Mesendoderm (in vitro differentiated cells): ENCODE measurements around the gene SRSF1.

ENCODE experiments used
- DNase-seq: peaks from one replicate; pipeline ENCODE4 v3.0.0; 2013
- H2AK5ac ChIP-seq: 2 replicates; pipeline ENCODE4 v1.6.1; 2013; ENCODE audit warnings: low read length, inconsistent platforms
- H2BK120ac ChIP-seq: 2 replicates; pipeline ENCODE4 v1.6.1; 2013; ENCODE audit warnings: low read depth, mild to moderate bottlenecking, low read length, moderate library complexity, mixed read lengths
- H2BK15ac ChIP-seq: replicated peaks from 2 replicates; pipeline ENCODE4 v1.6.1; 2013; ENCODE audit warnings: low read depth, mild to moderate bottlenecking, moderate library complexity
- H2BK5ac ChIP-seq: 2 replicates; pipeline ENCODE4 v1.6.1; 2013; ENCODE audit warnings: low read length, inconsistent platforms
- H3K18ac ChIP-seq: 2 replicates; pipeline ENCODE4 v1.6.1; 2013; ENCODE audit warnings: mild to moderate bottlenecking, low read length, mixed read lengths
- H3K23ac ChIP-seq: one replicate; pipeline ENCODE4 v1.6.1; 2013; ENCODE audit warnings: low read length
- H3K27ac ChIP-seq: 2 replicates; pipeline ENCODE4 v1.5.1; 2013; ENCODE audit warnings: low read depth, mild to moderate bottlenecking, inconsistent platforms, low read length, moderate library complexity
- H3K27me3 ChIP-seq: 2 replicates; pipeline ENCODE4 v1.6.1; 2013; ENCODE audit warnings: low read length, control low read depth, mild to moderate bottlenecking, inconsistent platforms; ENCODE audit not compliant: insufficient read depth, poor library complexity
- H3K36me3 ChIP-seq: 2 replicates; pipeline ENCODE4 v1.6.1; 2013; ENCODE audit warnings: low read length, inconsistent platforms; ENCODE audit not compliant: control insufficient read depth, insufficient read depth
- H3K4ac ChIP-seq: one replicate; pipeline ENCODE4 v1.6.1; 2013; ENCODE audit warnings: low read depth, mild to moderate bottlenecking, low read length, moderate library complexity
- H3K4me1 ChIP-seq: 2 replicates; pipeline ENCODE4 v1.6.1; 2013; ENCODE audit warnings: low read depth, low read length, inconsistent platforms; ENCODE audit not compliant: control insufficient read depth
- H3K4me2 ChIP-seq: 2 replicates; pipeline ENCODE4 v1.6.1; 2013; ENCODE audit warnings: low read length
- H3K4me3 ChIP-seq: 2 replicates; pipeline ENCODE4 v1.5.1; 2013; ENCODE audit warnings: mild to moderate bottlenecking, low read length
- H3K56ac ChIP-seq: one replicate; pipeline ENCODE4 v1.6.1; 2013; ENCODE audit warnings: low read length
- H3K79me1 ChIP-seq: 2 replicates; pipeline ENCODE4 v1.6.1; 2013; ENCODE audit warnings: low read length, inconsistent platforms
- H3K79me2 ChIP-seq: 2 replicates; pipeline ENCODE4 v1.6.1; 2013; ENCODE audit warnings: mild to moderate bottlenecking, low read length; ENCODE audit not compliant: control insufficient read depth, insufficient read depth
- H3K9ac ChIP-seq: 2 replicates; pipeline ENCODE4 v1.6.1; 2013; ENCODE audit warnings: low read length, inconsistent platforms
- H4K5ac ChIP-seq: one replicate; pipeline ENCODE4 v1.6.1; 2013; ENCODE audit warnings: low read length
- H4K8ac ChIP-seq: one replicate; pipeline ENCODE4 v1.6.1; 2013; ENCODE audit warnings: low read depth, mild to moderate bottlenecking, control low read depth, low read length, moderate library complexity
- WGBS: extraction: QIAGEN DNeasy Blood & Tissue Kit; methylation state at CpG from one replicate; pipeline ENCODE4 v1.1.7; 2013; ENCODE audit warnings: low lambda C conversion rate, missing lambda C conversion rate; ENCODE audit not compliant: insufficient coverage; ENCODE audit errors: extremely low coverage; 5-methylcytosine and 5-hydroxymethylcytosine counted together

The SRSF1 gene

DNA sequence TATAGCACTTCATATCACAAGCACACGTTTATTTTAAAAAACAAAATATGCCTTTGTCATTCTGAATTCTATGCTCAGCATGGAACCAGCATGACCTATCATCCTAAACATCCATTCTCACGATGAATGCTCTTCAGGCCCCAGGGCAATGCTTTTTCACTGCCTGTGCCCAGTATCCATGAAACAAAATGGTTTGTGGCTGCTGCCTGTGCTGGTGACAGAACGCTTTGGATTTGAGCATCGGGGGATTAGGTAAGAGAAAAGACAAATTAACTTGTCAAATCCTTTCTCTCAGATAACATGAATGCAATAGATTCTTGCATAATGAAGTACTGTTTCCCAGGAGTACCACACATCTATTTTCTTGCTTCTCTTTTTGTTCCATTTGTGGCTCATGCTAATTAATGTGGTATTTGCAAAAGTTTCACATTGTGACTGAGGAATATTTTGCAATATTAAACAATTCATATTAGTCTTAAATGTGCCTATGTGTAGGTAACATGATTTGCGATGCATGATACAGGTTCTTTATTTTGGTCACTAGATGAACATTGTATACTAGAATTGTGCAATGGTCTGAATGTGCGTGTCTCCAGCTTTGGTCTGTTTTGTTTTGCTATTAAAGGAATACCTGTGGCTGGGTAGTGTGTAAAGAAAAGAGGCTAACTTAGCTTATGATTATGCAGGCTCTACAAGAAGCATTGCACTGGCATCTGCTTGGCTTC, 25.8 kb upstream of the SRSF1 start:
- Histone ChIP-seq H3K79me2 (no peaks in the 10 kb centered on the region), H3K23ac (no peak overlapping the region), H3K36me3 (no peaks in the 10 kb centered on the region), H2BK120ac (no peak overlapping the region), H4K5ac (no peak overlapping the region), H3K56ac (no peak overlapping the region), H3K4me3 (no peak overlapping the region), H3K27ac (no peak overlapping the region), H3K79me1 (no peaks in the 10 kb centered on the region), H2BK5ac (no peak overlapping the region), H3K4me2 (no peak overlapping the region), H2BK15ac (no peak overlapping the region), H3K4me1 (peaks cover 2% of the 10 kb centered on the region), H3K18ac (no peak overlapping the region), H3K4ac (no peak overlapping the region), H3K9ac (no peak overlapping the region), H3K27me3 (no peaks in the 10 kb centered on the region), H2AK5ac (no peak overlapping the region), H4K8ac (no peak overlapping the region)
- no CpG with 5 or more reads among the region's 6 CpGs for WGBS
- peak; percentile 87 for DNase-seq

DNA sequence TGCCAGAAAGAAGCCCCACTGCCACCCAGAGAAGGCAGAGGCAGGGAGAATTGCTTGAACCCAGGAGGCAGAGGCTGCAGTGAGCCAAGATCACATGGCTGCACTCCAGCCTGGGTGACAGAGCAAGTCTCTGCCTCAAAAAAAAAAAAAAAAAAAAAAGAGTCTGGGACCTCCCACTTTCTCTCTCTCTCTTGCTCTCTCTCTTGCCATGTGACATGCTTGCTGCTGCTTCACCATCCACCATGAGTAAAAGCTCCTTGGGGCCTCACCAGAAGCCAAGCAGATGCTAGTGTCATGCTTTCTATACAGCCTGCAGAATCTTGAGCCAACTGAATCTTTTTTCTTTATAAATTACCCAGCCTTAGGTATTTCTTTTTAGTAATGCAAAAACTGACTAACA, 21.5 kb upstream of the SRSF1 start:
- Histone ChIP-seq H3K4ac (no peak overlapping the region), H2BK15ac (no peak overlapping the region), H3K4me2 (no peak overlapping the region), H3K79me1 (no peaks in the 10 kb centered on the region), H3K27me3 (no peaks in the 10 kb centered on the region), H2AK5ac (no peak overlapping the region), H3K56ac (no peak overlapping the region), H3K27ac (no peak overlapping the region), H3K79me2 (no peaks in the 10 kb centered on the region), H3K36me3 (no peaks in the 10 kb centered on the region), H4K8ac (no peak overlapping the region), H2BK5ac (no peak overlapping the region), H2BK120ac (no peak overlapping the region), H3K23ac (no peak overlapping the region), H3K4me3 (no peak overlapping the region), H3K18ac (no peak overlapping the region), H3K9ac (no peak overlapping the region), H4K5ac (no peak overlapping the region), H3K4me1 (peaks cover 2% of the 10 kb centered on the region)
- no peak for DNase-seq

DNA sequence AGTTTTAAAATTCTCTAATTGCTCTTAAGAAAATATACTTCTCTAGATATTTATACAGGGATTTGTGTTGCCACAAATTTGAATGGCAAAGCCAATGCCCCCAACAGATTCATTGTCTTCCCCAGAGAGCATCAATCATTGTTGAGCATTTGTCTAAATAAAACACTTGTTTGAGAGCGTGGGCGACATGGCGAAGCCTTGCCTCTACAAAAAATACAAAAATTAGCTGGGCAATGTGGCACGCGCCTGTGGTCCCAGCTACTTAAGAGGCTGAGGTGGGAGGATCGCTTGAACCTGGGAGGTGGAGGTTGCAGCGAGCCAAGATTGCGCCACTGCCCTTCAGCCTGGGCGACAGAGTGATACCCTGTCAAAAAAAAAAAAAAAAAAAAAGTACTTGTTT, 13.4 kb upstream of the SRSF1 start:
- Histone ChIP-seq H3K56ac (no peak overlapping the region), H2BK120ac (no peak overlapping the region), H3K36me3 (no peaks in the 10 kb centered on the region), H3K27ac (no peak overlapping the region), H2AK5ac (no peak overlapping the region), H3K4ac (no peak overlapping the region), H3K79me2 (no peaks in the 10 kb centered on the region), H3K9ac (no peak overlapping the region), H3K27me3 (no peaks in the 10 kb centered on the region), H2BK15ac (no peak overlapping the region), H3K4me2 (no peak overlapping the region), H3K18ac (no peak overlapping the region), H2BK5ac (no peak overlapping the region), H3K4me1 (peaks cover 5% of the 10 kb centered on the region), H3K23ac (no peak overlapping the region), H4K5ac (no peak overlapping the region), H3K4me3 (no peak overlapping the region), H3K79me1 (no peaks in the 10 kb centered on the region), H4K8ac (no peak overlapping the region)
- no CpG with 5 or more reads among the region's 9 CpGs for WGBS
- no peak for DNase-seq

GRCh38 chr17:58019521-58019920, 12.5 kb upstream of the SRSF1 start:
- no peak for DNase-seq
- H3K27ac ChIP-seq = no peak overlapping the region

GRCh38 chr17:58019039-58019438, 12.0 kb upstream of the SRSF1 start:
- Histone ChIP-seq H3K4me3 (no peak overlapping the region), H2BK5ac (no peak overlapping the region), H2AK5ac (no peak overlapping the region), H3K9ac (no peak overlapping the region), H2BK120ac (no peak overlapping the region), H3K56ac (no peak overlapping the region), H3K4me1 (peaks cover 5% of the 10 kb centered on the region), H3K18ac (no peak overlapping the region), H3K36me3 (no peaks in the 10 kb centered on the region), H3K79me2 (no peaks in the 10 kb centered on the region), H4K5ac (no peak overlapping the region), H4K8ac (no peak overlapping the region), H3K4me2 (no peak overlapping the region), H2BK15ac (no peak overlapping the region), H3K4ac (no peak overlapping the region), H3K27me3 (no peaks in the 10 kb centered on the region), H3K23ac (no peak overlapping the region), H3K79me1 (no peaks in the 10 kb centered on the region), H3K27ac (no peak overlapping the region)
- DNase-seq = no peak
- no CpG with 5 or more reads among the region's 3 CpGs for WGBS

More at GRCh38 chr17:58019521-58019920, 12.5 kb upstream of the SRSF1 start:
- H3K36me3 ChIP-seq = no peaks in the 10 kb centered on the region
- H3K4me2 ChIP-seq = no peak overlapping the region
- no peaks in the 10 kb centered on the region for H3K79me2 ChIP-seq
- H3K56ac ChIP-seq = no peak overlapping the region
- no peaks in the 10 kb centered on the region for H3K27me3 ChIP-seq
- H3K4me1 ChIP-seq = peaks cover 5% of the 10 kb centered on the region
- H4K5ac ChIP-seq = no peak overlapping the region
- H3K4me3 ChIP-seq = no peak overlapping the region
- no peak overlapping the region for H3K23ac ChIP-seq
- no peak overlapping the region for H3K9ac ChIP-seq
- H4K8ac ChIP-seq = no peak overlapping the region
- no peak overlapping the region for H2BK120ac ChIP-seq
- H2BK15ac ChIP-seq = no peak overlapping the region
- H3K79me1 ChIP-seq = no peaks in the 10 kb centered on the region
- no peak overlapping the region for H2AK5ac ChIP-seq
- H2BK5ac ChIP-seq = no peak overlapping the region
- no peak overlapping the region for H3K18ac ChIP-seq
- no peak overlapping the region for H3K4ac ChIP-seq
